Measurements from ENCODE around the gene PPP1R14D.

- TF ChIP-seq CTCF (conservative IDR thresholded peaks at IDR 0.05; ENCODE audit: low read length): peak; percentile 91
- TF ChIP-seq EZH2phosphoT487 (IDR thresholded peaks at IDR 0.05; ENCODE audit: borderline replicate concordance): no peak
These were observed 30.8 kb upstream of the PPP1R14D start for GRCh38 chr15:40859206-40859851.
